T-helper 1 cell treated with Interleukin-12 subunit alpha and Interleukin-12 subunit beta and Interleukin-4 antibody, amounts not matched to agents 30 ng/mL and 1 ng/mL, for 36 hours (primary cell): ENCODE measurements around the gene NYNRIN. TPM values are rescaled to one million over a fixed set of nuclear protein-coding genes. Genes with fewer than 3 reads are reported as not detected.
"Not testable (repeated sequence)": the region's sequence is repeated elsewhere in the genome, so short reads cannot be mapped to it uniquely, and the experiment has no call there.

Experiments
- intact Hi-C: fragments of 100-400 bp; cut with micrococcal nuclease; formaldehyde crosslinking; loops from one replicate; pipeline ENCODE4 v1.15.1; 2024
- total RNA-seq: library from RNA; stranded (reverse); gene quantifications from 2 replicates; pipeline ENCODE4 v1.2.3, GENCODE V29; 2022

The NYNRIN gene
- total RNA-seq, 1 donor from 2014 or later = 0.12 TPM

- intact Hi-C loops = loop anchor here (5.0 to 10.0 kb wide), 3 partner anchors 166 to 1346 kb away; partner anchors contain the start of genes ACIN1, C14orf119, GZMH and PABPN1
Measured at GRCh38 chr14:24440606-24441399, 42.0 kb downstream of the NYNRIN start.

- intact Hi-C loops = loop anchor here (5.0 to 10.0 kb wide), 3 partner anchors 166 to 1347 kb away; partner anchors contain the start of genes ACIN1, C14orf119, GZMH and PABPN1
Measured at GRCh38 chr14:24441485-24441884, 42.7 kb downstream of the NYNRIN start.

GRCh38 chr14:24441904-24442239, 43.1 kb downstream of the NYNRIN start:
- intact Hi-C loops = loop anchor here (1.0 to 10.0 kb wide), 23 partner anchors 11 to 1347 kb away; partner anchors contain the start of genes ACIN1, C14orf119, DCAF11 and DHRS1

GRCh38 chr14:24442240-24443052, 43.6 kb downstream of the NYNRIN start, which contains the start of gene SDR39U1:
TSS of gene SDR39U1 (minus strand) at chr14:24442776. CDS start at chr14:24442769, 7 bp downstream.
- intact Hi-C loops = loop anchor here (1.0 to 10.0 kb wide), 23 partner anchors 11 to 1348 kb away; partner anchors contain the start of genes ACIN1, C14orf119, DCAF11 and DHRS1

GRCh38 chr14:24443053-24443665, 44.4 kb downstream of the NYNRIN start:
- intact Hi-C loops = loop anchor here (2.0 to 10.0 kb wide), 6 partner anchors 164 to 1348 kb away; partner anchors contain the start of genes ACIN1, C14orf119, GZMH and PABPN1

- intact Hi-C loops = not testable (repeated sequence)
Measured at GRCh38 chr14:24450828-24451227, 52.0 kb downstream of the NYNRIN start.

GRCh38 chr14:24456980-24457379, 58.2 kb downstream of the NYNRIN start:
- intact Hi-C loops = no loop called here

GRCh38 chr14:24458736-24459135, 59.9 kb downstream of the NYNRIN start:
- intact Hi-C loops = no loop called here

GRCh38 chr14:24459331-24459730, 60.5 kb downstream of the NYNRIN start:
- intact Hi-C loops = no loop called here

GRCh38 chr14:24461336-24461735, 62.5 kb downstream of the NYNRIN start:
- intact Hi-C loops = no loop called here

GRCh38 chr14:24463017-24463883, 64.4 kb downstream of the NYNRIN start:
- intact Hi-C loops = no loop called here

- intact Hi-C loops = no loop called here
Measured at GRCh38 chr14:24463884-24464785, 65.3 kb downstream of the NYNRIN start.

- intact Hi-C loops = no loop called here
Measured at GRCh38 chr14:24465368-24465767, 66.6 kb downstream of the NYNRIN start.

- intact Hi-C loops = no loop called here
Measured at GRCh38 chr14:24465805-24466204, 67.0 kb downstream of the NYNRIN start.

Other genes with a start within 250 kb of the NYNRIN start
- gene IRF9, start 237.7 kb upstream of the NYNRIN start, total RNA-seq = 304 and 321 TPM in 2 replicates
- gene REC8, start 226.9 kb upstream of the NYNRIN start, total RNA-seq = 72.3 and 78.3 TPM in 2 replicates
- 48.1 and 50.6 TPM in 2 replicates for gene IPO4, start 210.2 kb upstream of the NYNRIN start, total RNA-seq
- gene TM9SF1, start 203.6 kb upstream of the NYNRIN start, total RNA-seq = 35.8 and 45.3 TPM in 2 replicates
- gene TSSK4, start 193.3 kb upstream of the NYNRIN start, total RNA-seq = 0.27 and 0.83 TPM in 2 replicates
- gene CHMP4A, start 185.5 kb upstream of the NYNRIN start, total RNA-seq = 96.5 and 104 TPM in 2 replicates
- gene MDP1, start 182.9 kb upstream of the NYNRIN start, total RNA-seq = 11.8 and 14.5 TPM in 2 replicates
- 187 and 191 TPM in 2 replicates for gene NEDD8, start 166.6 kb upstream of the NYNRIN start, total RNA-seq
- gene GMPR2, start 166.1 kb upstream of the NYNRIN start, total RNA-seq = 58.0 and 71.9 TPM in 2 replicates
- gene TINF2, start 156.4 kb upstream of the NYNRIN start, total RNA-seq = 148 and 151 TPM in 2 replicates
- gene TGM1, start 135.8 kb upstream of the NYNRIN start, total RNA-seq = 6.4 and 6.7 TPM in 2 replicates
- 51.6 and 55.3 TPM in 2 replicates for gene RABGGTA, start 127.4 kb upstream of the NYNRIN start, total RNA-seq
- 23.3 and 25.2 TPM in 2 replicates for gene DHRS1, start 99.2 kb upstream of the NYNRIN start, total RNA-seq
- 40.1 and 42.6 TPM in 2 replicates for gene NOP9, start 99.2 kb upstream of the NYNRIN start, total RNA-seq
- 23.7 and 27.8 TPM in 2 replicates for gene CIDEB, start 91.0 kb upstream of the NYNRIN start, total RNA-seq
- 15.1 and 17.8 TPM in 2 replicates for gene LTB4R2, start 88.9 kb upstream of the NYNRIN start, total RNA-seq
- gene LTB4R, start 87.5 kb upstream of the NYNRIN start, total RNA-seq = 21.6 and 24.2 TPM in 2 replicates
- gene ADCY4, start 63.9 kb upstream of the NYNRIN start, total RNA-seq = 4.3 and 5.3 TPM in 2 replicates
- 37.1 and 41.9 TPM in 2 replicates for gene RIPK3, start 59.0 kb upstream of the NYNRIN start, total RNA-seq
- 0.59 TPM in 1 of 2 replicates, not detected in the other for gene NFATC4, start 30.8 kb upstream of the NYNRIN start, total RNA-seq
- 17.7 and 18.5 TPM in 2 replicates for gene CBLN3, start 30.7 kb downstream of the NYNRIN start, total RNA-seq
- gene KHNYN, start 31.0 kb downstream of the NYNRIN start, total RNA-seq = 97.9 and 101 TPM in 2 replicates
- gene SDR39U1, start 43.8 kb downstream of the NYNRIN start, total RNA-seq = 49.9 and 55.0 TPM in 2 replicates
- gene CMA1, start 109.3 kb downstream of the NYNRIN start, total RNA-seq = not detected in 2 replicates
- gene CTSG, start 177.2 kb downstream of the NYNRIN start, total RNA-seq = not detected in 2 replicates
- gene GZMH, start 210.7 kb downstream of the NYNRIN start, total RNA-seq = 14.7 and 15.4 TPM in 2 replicates
- gene GZMB, start 235.2 kb downstream of the NYNRIN start, total RNA-seq = 1,728 and 1,734 TPM in 2 replicates